WTC11 (cell line): ENCODE results near the gene TMEM30B. TPM values are rescaled to one million over a fixed set of nuclear protein-coding genes. Genes with fewer than 3 reads are reported as not detected.

ENCODE experiments used
- ATAC-seq: fragments of 200-7000 bp; cut with Tn5 transposase; 2 replicates; pipeline ENCODE4 v1.10.0; 2021; ENCODE audit warnings: mild to moderate bottlenecking, moderate library complexity
- CTCF ChIA-PET: fragments of 300-600 bp; sonication (Branson Sonifier 250); formaldehyde crosslinking; loops from one replicate; lab custom pipeline; 2021; ENCODE audit warnings: antibody characterized with exemption; lab: Charles Lee
- POLR2A ChIA-PET: fragments of 350-600 bp; sonication (Branson Sonifier 250); formaldehyde crosslinking; loops from one replicate; lab custom pipeline; 2021; ENCODE audit warnings: antibody characterized with exemption; lab: Charles Lee
- DNase-seq: peaks from one replicate; pipeline ENCODE4 v3.0.0; 2021; ENCODE audit warnings: low spot score
- H3K27ac Mint-ChIP-seq: 2 replicates; pipeline ENCODE4 v1.8.0; 2021; ENCODE audit warnings: mixed read lengths
- H3K27me3 Mint-ChIP-seq: 2 replicates; pipeline ENCODE4 v1.8.0; 2021; ENCODE audit warnings: low read depth, mild to moderate bottlenecking, moderate library complexity, mixed read lengths
- H3K36me3 Mint-ChIP-seq: 2 replicates; pipeline ENCODE4 v1.8.0; 2021; ENCODE audit warnings: mixed read lengths
- H3K4me1 Mint-ChIP-seq: 2 replicates; pipeline ENCODE4 v1.8.0; 2022; ENCODE audit warnings: mixed read lengths
- H3K4me3 Mint-ChIP-seq: 2 replicates; pipeline ENCODE4 v1.8.0; 2021; ENCODE audit warnings: mild to moderate bottlenecking, moderate library complexity, mixed read lengths
- H3K9me3 Mint-ChIP-seq: 2 replicates; pipeline ENCODE4 v1.8.0; 2021; ENCODE audit warnings: mixed read lengths
- E2F1 ChIP-seq: sonication (generic); formaldehyde crosslinking; IDR thresholded peaks from 2 replicates; pipeline ENCODE4 v1.8.0; 2022; ENCODE audit warnings: mild to moderate bottlenecking, missing genetic modification reagents
- E2F4 ChIP-seq: sonication (generic); formaldehyde crosslinking; IDR thresholded peaks from 2 replicates; pipeline ENCODE4 v1.8.1; 2022; ENCODE audit warnings: low read depth, mild to moderate bottlenecking, moderate library complexity, missing genetic modification reagents, borderline replicate concordance
- E2F5 ChIP-seq: sonication (generic); formaldehyde crosslinking; IDR thresholded peaks from 2 replicates; pipeline ENCODE4 v1.8.1; 2022; ENCODE audit warnings: mild to moderate bottlenecking, moderate library complexity, missing genetic modification reagents
- FOXK1 ChIP-seq: sonication (generic); formaldehyde crosslinking; IDR thresholded peaks from 2 replicates; pipeline ENCODE4 v1.8.0; 2022; ENCODE audit warnings: mild to moderate bottlenecking, moderate library complexity, missing genetic modification reagents
- GTF2I ChIP-seq: fragments of 250-450 bp; sonication (Bioruptor Pico); conservative IDR thresholded peaks from 2 replicates; pipeline ENCODE4 v1.4.0; 2021; ENCODE audit warnings: mild to moderate bottlenecking
- HMGA2 ChIP-seq: fragments of 250-450 bp; sonication (Bioruptor Pico); IDR thresholded peaks from 2 replicates; pipeline ENCODE4 v1.4.0; 2021; ENCODE audit warnings: mild to moderate bottlenecking, moderate library complexity
- IRF2 ChIP-seq: sonication (generic); formaldehyde crosslinking; IDR thresholded peaks from 2 replicates; pipeline ENCODE4 v1.8.0; 2022; ENCODE audit warnings: low read depth, missing genetic modification reagents, borderline replicate concordance
- JAZF1 ChIP-seq: fragments of 250-450 bp; sonication (Bioruptor Pico); IDR thresholded peaks from 2 replicates; pipeline ENCODE4 v1.9.0; 2021; ENCODE audit warnings: moderate library complexity, mild to moderate bottlenecking, inconsistent platforms
- JUN ChIP-seq: sonication (generic); formaldehyde crosslinking; IDR thresholded peaks from 2 replicates; pipeline ENCODE4 v1.8.0; 2023; ENCODE audit warnings: mild to moderate bottlenecking, missing genetic modification reagents
- MYBL2 ChIP-seq: sonication (generic); formaldehyde crosslinking; IDR thresholded peaks from 2 replicates; pipeline ENCODE4 v1.8.1; 2023; ENCODE audit warnings: mild to moderate bottlenecking, moderate library complexity, missing genetic modification reagents
- NR2C2 ChIP-seq: sonication (generic); formaldehyde crosslinking; IDR thresholded peaks from 2 replicates; pipeline ENCODE4 v1.8.0; 2022; ENCODE audit warnings: mild to moderate bottlenecking, missing genetic modification reagents
- NR3C1 ChIP-seq: sonication (generic); formaldehyde crosslinking; conservative IDR thresholded peaks from 2 replicates; pipeline ENCODE4 v1.8.1; 2023; ENCODE audit warnings: low read depth, mild to moderate bottlenecking, missing genetic modification reagents
- RELA ChIP-seq: sonication (generic); formaldehyde crosslinking; IDR thresholded peaks from 2 replicates; pipeline ENCODE4 v1.8.1; 2022; ENCODE audit warnings: missing genetic modification reagents, mild to moderate bottlenecking, borderline replicate concordance
- SP1 ChIP-seq: sonication (generic); formaldehyde crosslinking; conservative IDR thresholded peaks from 2 replicates; pipeline ENCODE4 v1.8.1; 2022; ENCODE audit warnings: missing genetic modification reagents
- ZBTB21 ChIP-seq: sonication (generic); formaldehyde crosslinking; IDR thresholded peaks from 2 replicates; pipeline ENCODE4 v1.8.1; 2023; ENCODE audit warnings: mild to moderate bottlenecking, missing genetic modification reagents, borderline replicate concordance
- ZNF423 ChIP-seq: fragments of 250-450 bp; sonication (Bioruptor Pico); IDR thresholded peaks from 2 replicates; pipeline ENCODE4 v2.1.2; 2022; ENCODE audit warnings: mild to moderate bottlenecking, moderate library complexity
- total RNA-seq: library from RNA; stranded (reverse); gene quantifications from 3 replicates; pipeline ENCODE4 v1.2.3, GENCODE V29; 2021
- TF ChIP-seq, protein P1 (sequence below): sonication (generic); formaldehyde crosslinking; IDR thresholded peaks from 2 replicates; pipeline ENCODE4 v1.8.1; 2022; ENCODE audit warnings: low read depth, missing genetic modification reagents, borderline replicate concordance
- TF ChIP-seq, protein P2 (sequence below): sonication (generic); formaldehyde crosslinking; IDR thresholded peaks from 2 replicates; pipeline ENCODE4 v1.8.1; 2023; ENCODE audit warnings: mild to moderate bottlenecking, missing genetic modification reagents, borderline replicate concordance
- TF ChIP-seq, protein P3 (sequence below): sonication (generic); formaldehyde crosslinking; IDR thresholded peaks from 2 replicates; pipeline ENCODE4 v1.8.1; 2022; ENCODE audit warnings: mild to moderate bottlenecking, missing genetic modification reagents, moderate library complexity, borderline replicate concordance

TMEM30B gene
- total RNA-seq, 1 experiment from 2014 or later: 17.8 TPM

GRCh38 chr14:61262082-61262481 is 19.1 kb downstream of the TMEM30B start:
- H3K4me1 Mint-ChIP-seq: peaks cover 6% of the 10 kb centered on the region
- ATAC-seq: no peak
- POLR2A ChIA-PET: no interaction called here
- TF ChIP-seq E2F5 (CRISPR knock-in tag) (no peak), FOXK1 (CRISPR knock-in tag) (no peak), IRF2 (CRISPR knock-in tag) (no peak)
- TF ChIP-seq, protein P1, sequence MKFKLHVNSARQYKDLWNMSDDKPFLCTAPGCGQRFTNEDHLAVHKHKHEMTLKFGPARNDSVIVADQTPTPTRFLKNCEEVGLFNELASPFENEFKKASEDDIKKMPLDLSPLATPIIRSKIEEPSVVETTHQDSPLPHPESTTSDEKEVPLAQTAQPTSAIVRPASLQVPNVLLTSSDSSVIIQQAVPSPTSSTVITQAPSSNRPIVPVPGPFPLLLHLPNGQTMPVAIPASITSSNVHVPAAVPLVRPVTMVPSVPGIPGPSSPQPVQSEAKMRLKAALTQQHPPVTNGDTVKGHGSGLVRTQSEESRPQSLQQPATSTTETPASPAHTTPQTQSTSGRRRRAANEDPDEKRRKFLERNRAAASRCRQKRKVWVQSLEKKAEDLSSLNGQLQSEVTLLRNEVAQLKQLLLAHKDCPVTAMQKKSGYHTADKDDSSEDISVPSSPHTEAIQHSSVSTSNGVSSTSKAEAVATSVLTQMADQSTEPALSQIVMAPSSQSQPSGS (CRISPR knock-in tag): no peak
- TF ChIP-seq, all 79 proteins: peak for 0
- DNase-seq: no peak
- Mint-ChIP-seq H3K4me3 (no peak overlapping the region), H3K9me3 (no peaks in the 10 kb centered on the region), H3K27me3 (peaks cover 2% of the 10 kb centered on the region; the same call in 1 of the 2 replicates), H3K27ac (no peak overlapping the region), H3K36me3 (no peaks in the 10 kb centered on the region)
- CTCF ChIA-PET: no interaction called here

DNA sequence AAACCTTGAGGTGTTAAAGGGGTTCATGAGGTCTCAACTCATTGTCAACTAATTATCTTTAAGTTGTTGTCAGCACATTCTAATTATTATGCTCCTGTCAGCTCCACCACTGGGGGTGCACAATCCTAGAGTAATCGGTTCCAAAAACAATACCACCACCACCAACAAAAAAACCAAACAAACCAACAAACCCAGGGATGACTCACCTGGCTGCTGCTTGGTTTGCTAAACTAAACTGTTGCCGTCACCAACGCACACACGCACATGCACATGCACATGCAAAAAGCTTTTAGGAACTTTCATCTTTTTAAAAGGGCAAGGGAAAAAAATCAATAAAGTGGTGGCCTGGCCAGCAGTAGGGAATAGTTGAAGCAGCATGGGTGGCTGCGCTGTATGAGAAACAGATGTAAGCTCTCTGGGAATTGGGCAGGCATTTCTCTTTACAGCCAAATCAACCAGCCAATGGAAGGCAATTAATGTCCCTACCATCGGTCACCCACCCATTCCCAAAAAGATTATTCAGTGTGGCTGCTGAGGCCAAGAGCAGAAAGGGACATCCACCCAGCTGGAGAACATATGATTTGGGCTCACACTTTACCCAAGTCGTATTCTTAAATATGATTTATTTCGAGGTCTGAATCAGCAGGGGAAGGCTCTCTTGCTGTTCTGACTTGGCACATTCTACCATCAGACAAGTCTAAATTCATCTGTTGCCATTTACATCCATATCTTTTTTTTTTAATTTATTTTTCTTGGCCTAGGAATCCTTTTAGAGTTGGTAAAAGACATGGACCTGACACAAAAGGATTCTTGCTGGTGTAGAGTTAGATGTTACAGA is 20.0 kb downstream of the TMEM30B start:
- DNase-seq (no peak), ATAC-seq (no peak)
- ChIA-PET POLR2A (no interaction called here), CTCF (interaction anchor here (0.5 to 1.0 kb wide), 2 partner anchors 20 to 44 kb away, joined by 3 to 6 read pairs; partner anchors contain the start of gene TMEM30B)
- H3K4me3 Mint-ChIP-seq: no peak overlapping the region
- H3K9me3 Mint-ChIP-seq: no peaks in the 10 kb centered on the region
- H3K27ac Mint-ChIP-seq: no peak overlapping the region
- peaks cover 11% of the 10 kb centered on the region for H3K27me3 Mint-ChIP-seq
- H3K4me1 Mint-ChIP-seq: peaks cover 14% of the 10 kb centered on the region
- no peaks in the 10 kb centered on the region for H3K36me3 Mint-ChIP-seq
- TF ChIP-seq GTF2I (CRISPR knock-in tag): no peak
- TF ChIP-seq RELA (CRISPR knock-in tag): no peak
- no peak for TF ChIP-seq FOXK1 (CRISPR knock-in tag)
- no peak for TF ChIP-seq ZBTB21 (CRISPR knock-in tag)
- TF ChIP-seq, protein P2, sequence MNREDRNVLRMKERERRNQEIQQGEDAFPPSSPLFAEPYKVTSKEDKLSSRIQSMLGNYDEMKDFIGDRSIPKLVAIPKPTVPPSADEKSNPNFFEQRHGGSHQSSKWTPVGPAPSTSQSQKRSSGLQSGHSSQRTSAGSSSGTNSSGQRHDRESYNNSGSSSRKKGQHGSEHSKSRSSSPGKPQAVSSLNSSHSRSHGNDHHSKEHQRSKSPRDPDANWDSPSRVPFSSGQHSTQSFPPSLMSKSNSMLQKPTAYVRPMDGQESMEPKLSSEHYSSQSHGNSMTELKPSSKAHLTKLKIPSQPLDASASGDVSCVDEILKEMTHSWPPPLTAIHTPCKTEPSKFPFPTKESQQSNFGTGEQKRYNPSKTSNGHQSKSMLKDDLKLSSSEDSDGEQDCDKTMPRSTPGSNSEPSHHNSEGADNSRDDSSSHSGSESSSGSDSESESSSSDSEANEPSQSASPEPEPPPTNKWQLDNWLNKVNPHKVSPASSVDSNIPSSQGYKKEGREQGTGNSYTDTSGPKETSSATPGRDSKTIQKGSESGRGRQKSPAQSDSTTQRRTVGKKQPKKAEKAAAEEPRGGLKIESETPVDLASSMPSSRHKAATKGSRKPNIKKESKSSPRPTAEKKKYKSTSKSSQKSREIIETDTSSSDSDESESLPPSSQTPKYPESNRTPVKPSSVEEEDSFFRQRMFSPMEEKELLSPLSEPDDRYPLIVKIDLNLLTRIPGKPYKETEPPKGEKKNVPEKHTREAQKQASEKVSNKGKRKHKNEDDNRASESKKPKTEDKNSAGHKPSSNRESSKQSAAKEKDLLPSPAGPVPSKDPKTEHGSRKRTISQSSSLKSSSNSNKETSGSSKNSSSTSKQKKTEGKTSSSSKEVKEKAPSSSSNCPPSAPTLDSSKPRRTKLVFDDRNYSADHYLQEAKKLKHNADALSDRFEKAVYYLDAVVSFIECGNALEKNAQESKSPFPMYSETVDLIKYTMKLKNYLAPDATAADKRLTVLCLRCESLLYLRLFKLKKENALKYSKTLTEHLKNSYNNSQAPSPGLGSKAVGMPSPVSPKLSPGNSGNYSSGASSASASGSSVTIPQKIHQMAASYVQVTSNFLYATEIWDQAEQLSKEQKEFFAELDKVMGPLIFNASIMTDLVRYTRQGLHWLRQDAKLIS (CRISPR knock-in tag): no peak
- TF ChIP-seq E2F1: no peak
- TF ChIP-seq NR3C1 (CRISPR knock-in tag): no peak
- no peak for TF ChIP-seq NR2C2 (CRISPR knock-in tag)
- no peak for TF ChIP-seq JAZF1 (CRISPR knock-in tag)
- TF ChIP-seq JUN (CRISPR knock-in tag): no peak
- TF ChIP-seq, all 79 proteins: peak for 0

DNA sequence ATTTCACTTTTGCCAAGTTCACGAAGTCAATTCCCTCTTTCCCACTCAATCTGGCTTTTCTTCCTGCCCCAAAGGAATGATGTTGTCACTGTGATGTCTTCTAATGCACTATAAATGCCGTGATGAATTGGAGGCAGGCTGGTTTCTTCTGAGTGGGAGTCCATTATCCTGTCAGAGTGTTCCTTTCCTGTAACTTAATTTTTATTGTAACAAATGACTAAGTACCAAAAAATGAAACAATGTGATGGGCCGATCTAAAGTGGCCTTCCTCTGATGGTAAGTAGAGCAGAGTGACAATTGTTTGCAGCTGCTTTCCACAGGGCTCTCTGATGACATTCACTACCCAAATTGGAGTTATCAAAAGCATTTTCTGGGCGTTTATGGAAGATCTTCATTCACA is 22.2 kb downstream of the TMEM30B start:
- Mint-ChIP-seq H3K27me3 (peaks cover 30% of the 10 kb centered on the region), H3K36me3 (no peaks in the 10 kb centered on the region), H3K9me3 (no peaks in the 10 kb centered on the region), H3K27ac (no peak overlapping the region), H3K4me1 (peaks cover 30% of the 10 kb centered on the region), H3K4me3 (no peak overlapping the region)
- ATAC-seq (no peak), DNase-seq (no peak)
- CTCF ChIA-PET: no interaction called here
- TF ChIP-seq HMGA2 (CRISPR knock-in tag) (no peak), NR2C2 (CRISPR knock-in tag) (no peak), E2F4 (no peak), ZNF423 (CRISPR knock-in tag) (no peak), SP1 (CRISPR knock-in tag) (no peak), NR3C1 (CRISPR knock-in tag) (no peak), MYBL2 (CRISPR knock-in tag) (no peak), JAZF1 (CRISPR knock-in tag) (no peak)
- TF ChIP-seq, protein P1 (CRISPR knock-in tag): no peak
- TF ChIP-seq, protein P3, sequence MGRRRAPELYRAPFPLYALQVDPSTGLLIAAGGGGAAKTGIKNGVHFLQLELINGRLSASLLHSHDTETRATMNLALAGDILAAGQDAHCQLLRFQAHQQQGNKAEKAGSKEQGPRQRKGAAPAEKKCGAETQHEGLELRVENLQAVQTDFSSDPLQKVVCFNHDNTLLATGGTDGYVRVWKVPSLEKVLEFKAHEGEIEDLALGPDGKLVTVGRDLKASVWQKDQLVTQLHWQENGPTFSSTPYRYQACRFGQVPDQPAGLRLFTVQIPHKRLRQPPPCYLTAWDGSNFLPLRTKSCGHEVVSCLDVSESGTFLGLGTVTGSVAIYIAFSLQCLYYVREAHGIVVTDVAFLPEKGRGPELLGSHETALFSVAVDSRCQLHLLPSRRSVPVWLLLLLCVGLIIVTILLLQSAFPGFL (CRISPR knock-in tag): no peak
- POLR2A ChIA-PET: no interaction called here
